HepG2 (cell line): ENCODE measurements around the gene CBX2. TPM values are rescaled to one million over a fixed set of nuclear protein-coding genes. Genes with fewer than 3 reads are reported as not detected.

Experiments used
- BORCS8-MEF2B ChIP-seq: sonication (generic); formaldehyde crosslinking; IDR thresholded peaks from 2 replicates; pipeline ENCODE4 v1.8.0; 2022; ENCODE audit warnings: mild to moderate bottlenecking, missing genetic modification reagents
- E2F1 ChIP-seq: sonication (generic); formaldehyde crosslinking; IDR thresholded peaks from 2 replicates; pipeline ENCODE4 v1.5.0; 2020; ENCODE audit warnings: missing genetic modification reagents
- GLMP ChIP-seq: sonication (generic); formaldehyde crosslinking; IDR thresholded peaks from 2 replicates; pipeline ENCODE4 v1.9.0; 2021; ENCODE audit warnings: missing genetic modification reagents, mild to moderate bottlenecking, borderline replicate concordance
- KMT2A ChIP-seq: sonication (generic); formaldehyde crosslinking; IDR thresholded peaks from 2 replicates; pipeline ENCODE4 v1.4.0; 2020; ENCODE audit warnings: missing genetic modification reagents
- MLXIP ChIP-seq: sonication (generic); formaldehyde crosslinking; IDR thresholded peaks from 2 replicates; pipeline ENCODE4 v1.9.0; 2021; ENCODE audit warnings: missing genetic modification reagents, borderline replicate concordance
- POLR2AphosphoS5 ChIP-seq: IDR thresholded peaks from 2 replicates; pipeline ENCODE4 v1.6.1; 2012; ENCODE audit warnings: low read depth, low read length
- RERE ChIP-seq: IDR thresholded peaks from 2 replicates; pipeline ENCODE4 v1.6.1; 2016; ENCODE audit warnings: low read depth, missing genetic modification reagents, missing compliant biosample characterization
- SMAD9 ChIP-seq: sonication (generic); formaldehyde crosslinking; IDR thresholded peaks from 2 replicates; pipeline ENCODE4 v1.5.1; 2020; ENCODE audit warnings: mild to moderate bottlenecking, missing genetic modification reagents
- ZMAT3 ChIP-seq: sonication (generic); formaldehyde crosslinking; conservative IDR thresholded peaks from 2 replicates; pipeline ENCODE4 v1.7.0; 2021; ENCODE audit warnings: missing genetic modification reagents
- ZNF12 ChIP-seq: sonication (generic); formaldehyde crosslinking; IDR thresholded peaks from 2 replicates; pipeline ENCODE4 v1.5.0; 2020; ENCODE audit warnings: missing genetic modification reagents
- ZNF605 ChIP-seq: sonication (generic); formaldehyde crosslinking; IDR thresholded peaks from 2 replicates; pipeline ENCODE4 v1.8.0; 2022; ENCODE audit warnings: mild to moderate bottlenecking, missing genetic modification reagents
- polyA plus RNA-seq, 8 experiments: library from polyadenylated mRNA; depleted of rRNA in 3 of 8; stranded (reverse) in 7 of 8; unstranded in 1 of 8; fragments of >200 nt; fragmentation: Illumina TruSeq in 4 of 8; extraction: Trizol in 4 of 8; gene quantifications; 2 replicates each; pipeline versions ENCODE4 v1.2.1 to v1.2.3, GENCODE V29; 2011 to 2016; ENCODE audit warnings: low read depth in 4 of 8, missing spikeins in 1 of 8, mixed read lengths in 1 of 8; ENCODE audit not compliant: insufficient read depth in 1 of 8
- total RNA-seq, 5 experiments: library from RNA; depleted of rRNA; stranded (reverse); fragments of >200 nt; fragmentation: Illumina TruSeq; extraction: Trizol; gene quantifications; 2 replicates each; pipeline ENCODE4 v1.2.3, GENCODE V29; 2016; ENCODE audit warnings: low read depth in 1 of 5
- TF ChIP-seq, protein P1 (sequence below): sonication (generic); formaldehyde crosslinking; IDR thresholded peaks from 2 replicates; pipeline ENCODE4 v1.5.0; 2020; ENCODE audit warnings: mild to moderate bottlenecking, missing genetic modification reagents, borderline replicate concordance

The CBX2 gene
- total and polyA plus RNA-seq, 2 of the 13 experiments (the other 11 are each of a cell fraction or from before 2014, with no cell fraction given) = 14.5 to 31.1 TPM

- TF ChIP-seq SMAD9 (CRISPR knock-in tag) (no peak), ZNF605 (CRISPR knock-in tag) (no peak), E2F1 (CRISPR knock-in tag) (no peak), KMT2A (CRISPR knock-in tag) (no peak; the same call in 1 of the 2 replicates), ZMAT3 (no peak), POLR2AphosphoS5 (no peak), MLXIP (no peak), ZNF12 (CRISPR knock-in tag) (no peak), BORCS8-MEF2B (CRISPR knock-in tag) (peak; percentile 4; the same call in 1 of the 2 replicates), RERE (no peak), GLMP (CRISPR knock-in tag) (no peak)
- TF ChIP-seq, protein P1, sequence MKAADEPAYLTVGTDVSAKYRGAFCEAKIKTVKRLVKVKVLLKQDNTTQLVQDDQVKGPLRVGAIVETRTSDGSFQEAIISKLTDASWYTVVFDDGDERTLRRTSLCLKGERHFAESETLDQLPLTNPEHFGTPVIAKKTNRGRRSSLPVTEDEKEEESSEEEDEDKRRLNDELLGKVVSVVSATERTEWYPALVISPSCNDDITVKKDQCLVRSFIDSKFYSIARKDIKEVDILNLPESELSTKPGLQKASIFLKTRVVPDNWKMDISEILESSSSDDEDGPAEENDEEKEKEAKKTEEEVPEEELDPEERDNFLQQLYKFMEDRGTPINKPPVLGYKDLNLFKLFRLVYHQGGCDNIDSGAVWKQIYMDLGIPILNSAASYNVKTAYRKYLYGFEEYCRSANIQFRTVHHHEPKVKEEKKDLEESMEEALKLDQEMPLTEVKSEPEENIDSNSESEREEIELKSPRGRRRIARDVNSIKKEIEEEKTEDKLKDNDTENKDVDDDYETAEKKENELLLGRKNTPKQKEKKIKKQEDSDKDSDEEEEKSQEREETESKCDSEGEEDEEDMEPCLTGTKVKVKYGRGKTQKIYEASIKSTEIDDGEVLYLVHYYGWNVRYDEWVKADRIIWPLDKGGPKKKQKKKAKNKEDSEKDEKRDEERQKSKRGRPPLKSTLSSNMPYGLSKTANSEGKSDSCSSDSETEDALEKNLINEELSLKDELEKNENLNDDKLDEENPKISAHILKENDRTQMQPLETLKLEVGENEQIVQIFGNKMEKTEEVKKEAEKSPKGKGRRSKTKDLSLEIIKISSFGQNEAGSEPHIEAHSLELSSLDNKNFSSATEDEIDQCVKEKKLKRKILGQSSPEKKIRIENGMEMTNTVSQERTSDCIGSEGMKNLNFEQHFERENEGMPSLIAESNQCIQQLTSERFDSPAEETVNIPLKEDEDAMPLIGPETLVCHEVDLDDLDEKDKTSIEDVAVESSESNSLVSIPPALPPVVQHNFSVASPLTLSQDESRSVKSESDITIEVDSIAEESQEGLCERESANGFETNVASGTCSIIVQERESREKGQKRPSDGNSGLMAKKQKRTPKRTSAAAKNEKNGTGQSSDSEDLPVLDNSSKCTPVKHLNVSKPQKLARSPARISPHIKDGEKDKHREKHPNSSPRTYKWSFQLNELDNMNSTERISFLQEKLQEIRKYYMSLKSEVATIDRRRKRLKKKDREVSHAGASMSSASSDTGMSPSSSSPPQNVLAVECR (CRISPR knock-in tag) = peak; percentile 62; the same call in 1 of the 2 replicates
These were observed 12.2 kb downstream of the CBX2 start (continued) for GRCh38 chr17:79789943-79790804.
